Body of pancreas (tissue), 4 donors: ENCODE results near the gene SPEM3. TPM values are rescaled to one million over a fixed set of nuclear protein-coding genes. Genes with fewer than 3 reads are reported as not detected.

Experiments
- ATAC-seq: fragments of 150-250 bp; one replicate; pipeline ENCODE4 v1.9.1; 2016
- DNase-seq, 4 donors: peaks; one replicate each; pipeline ENCODE4 v3.0.0-alpha.2; 2019
- H3K27ac ChIP-seq, 4 donors: fragments of 200-600 bp; sonication (generic); 1 replicate in 3 of 4; 2 replicates in 1 of 4; pipeline versions ENCODE4 v1.5.1 to v1.6.1; 2016 to 2019; ENCODE audit warnings: mild to moderate bottlenecking in 1 of 4, mixed read lengths in 1 of 4, moderate library complexity in 1 of 4
- H3K27me3 ChIP-seq, 2 donors: fragments of 200-600 bp; sonication (generic); one replicate each; pipeline ENCODE4 v1.6.0; 2016; ENCODE audit warnings: mild to moderate bottlenecking in 1 of 2
- H3K36me3 ChIP-seq, 2 donors: fragments of 200-600 bp; sonication (generic); replicated peaks in 1 of 2; 2 replicates each; pipeline ENCODE4 v1.5.1; 2016; ENCODE audit warnings: low read depth in 2 of 2; ENCODE audit not compliant: insufficient read depth in 1 of 2
- H3K4me1 ChIP-seq: fragments of 200-600 bp; sonication (generic); one replicate; pipeline ENCODE4 v1.6.0; 2016
- H3K4me3 ChIP-seq, 2 donors: fragments of 200-600 bp; sonication (generic); 1 replicate in 1 of 2; 2 replicates in 1 of 2; pipeline ENCODE4 v1.5.1; 2016 to 2019
- H3K9me3 ChIP-seq, 3 donors: fragments of 200-600 bp; sonication (generic); 1 replicate in 2 of 3; 2 replicates in 1 of 3; pipeline ENCODE4 v1.5.1; 2016
- POLR2A ChIP-seq, 3 donors: fragments of 450-650 bp; IDR thresholded peaks; one replicate each; pipeline ENCODE4 v1.6.1; 2016; ENCODE audit warnings: antibody characterized with exemption in 3 of 3, mild to moderate bottlenecking in 2 of 3
- WGBS, 2 donors: methylation state at CpG; one replicate each; pipeline ENCODE4 v1.1.5; 2017; 5-methylcytosine and 5-hydroxymethylcytosine counted together
- intact Hi-C: fragments of 100-400 bp; cut with DNase I; formaldehyde crosslinking; loops from one replicate; pipeline ENCODE4 v1.15.1; 2023
- total RNA-seq, 2 donors: library from RNA; depleted of rRNA; stranded (reverse); fragments of >200 nt; gene quantifications; one replicate each; pipeline ENCODE4 v1.1.0, GENCODE V29; 2016
- TF ChIP-seq, protein P1 (sequence below), 7 experiments: fragments of 450-650 bp in 4 of 7; fragments of 200-600 bp in 3 of 7; sonication (generic) in 3 of 7; IDR thresholded peaks; one replicate each; pipeline ENCODE4 v1.5.1; 2016 to 2019; ENCODE audit warnings: antibody characterized with exemption in 7 of 7

SPEM3 gene
- total RNA-seq, 2 donors from 2014 or later: not detected

DNA sequence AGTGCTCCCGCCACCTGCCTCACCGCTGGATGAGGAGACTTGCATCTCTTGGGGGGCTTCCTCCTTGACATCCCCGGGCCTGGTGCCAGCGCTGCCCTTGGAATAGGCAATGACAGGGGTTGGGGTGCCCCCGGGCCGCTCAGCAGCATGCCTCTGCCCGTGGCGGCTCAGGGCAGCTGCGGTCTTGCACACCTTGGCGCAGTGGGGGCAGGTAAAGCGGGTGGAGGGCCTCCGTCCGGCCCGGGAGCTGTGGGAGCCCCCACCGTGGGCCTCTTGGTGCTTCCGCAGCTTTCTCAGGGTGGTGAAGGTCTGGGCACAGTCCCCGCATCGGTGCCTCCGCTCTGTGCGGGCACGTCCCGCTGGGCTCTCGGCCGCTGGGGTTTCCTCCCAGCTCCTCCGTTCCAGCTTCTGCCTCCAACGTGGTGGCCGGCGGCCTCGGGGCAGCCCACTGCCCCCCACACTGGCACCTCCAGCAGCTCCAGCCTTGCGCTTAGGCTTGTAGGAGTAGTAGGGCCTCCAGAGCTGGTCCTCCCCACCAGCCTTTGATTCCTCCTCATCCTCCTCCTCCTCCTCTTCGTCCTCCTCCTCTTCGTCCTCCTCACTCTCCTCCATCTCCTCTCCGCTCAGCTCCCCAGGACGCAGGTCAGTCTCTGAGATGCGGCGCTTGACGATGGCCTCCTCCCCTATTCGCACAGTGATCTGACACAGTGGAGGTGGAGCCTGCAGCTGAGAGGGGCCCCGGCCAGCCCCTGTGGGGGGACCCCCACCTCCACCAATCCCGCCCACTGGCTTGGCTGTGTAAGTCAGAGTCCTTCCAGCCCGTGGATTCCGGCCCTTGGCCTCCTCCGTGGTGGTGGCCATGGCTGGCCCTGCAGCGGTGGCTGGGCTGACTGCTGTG is 34.1 kb downstream of the SPEM3 start:
- H3K27ac ChIP-seq: no peak overlapping the region
- H3K9me3 ChIP-seq: no peaks in the 10 kb centered on the region
- no peak for DNase-seq
- no peaks in the 10 kb centered on the region for H3K27me3 ChIP-seq
- H3K36me3 ChIP-seq: peaks cover 0 to 7% of the 10 kb centered on the region in 2 donors
- peaks cover 19% of the 10 kb centered on the region for H3K4me1 ChIP-seq
- ATAC-seq: no peak
- WGBS, 2 donors: 91 to 97% methylated on average over 24 to 31 of the region's 44 CpGs
- TF ChIP-seq, protein P1, sequence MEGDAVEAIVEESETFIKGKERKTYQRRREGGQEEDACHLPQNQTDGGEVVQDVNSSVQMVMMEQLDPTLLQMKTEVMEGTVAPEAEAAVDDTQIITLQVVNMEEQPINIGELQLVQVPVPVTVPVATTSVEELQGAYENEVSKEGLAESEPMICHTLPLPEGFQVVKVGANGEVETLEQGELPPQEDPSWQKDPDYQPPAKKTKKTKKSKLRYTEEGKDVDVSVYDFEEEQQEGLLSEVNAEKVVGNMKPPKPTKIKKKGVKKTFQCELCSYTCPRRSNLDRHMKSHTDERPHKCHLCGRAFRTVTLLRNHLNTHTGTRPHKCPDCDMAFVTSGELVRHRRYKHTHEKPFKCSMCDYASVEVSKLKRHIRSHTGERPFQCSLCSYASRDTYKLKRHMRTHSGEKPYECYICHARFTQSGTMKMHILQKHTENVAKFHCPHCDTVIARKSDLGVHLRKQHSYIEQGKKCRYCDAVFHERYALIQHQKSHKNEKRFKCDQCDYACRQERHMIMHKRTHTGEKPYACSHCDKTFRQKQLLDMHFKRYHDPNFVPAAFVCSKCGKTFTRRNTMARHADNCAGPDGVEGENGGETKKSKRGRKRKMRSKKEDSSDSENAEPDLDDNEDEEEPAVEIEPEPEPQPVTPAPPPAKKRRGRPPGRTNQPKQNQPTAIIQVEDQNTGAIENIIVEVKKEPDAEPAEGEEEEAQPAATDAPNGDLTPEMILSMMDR (IDR thresholded peaks at IDR 0.05): no peak
- no peak for TF ChIP-seq POLR2A (IDR thresholded peaks at IDR 0.05)
- intact Hi-C loops: no loop called here
- H3K4me3 ChIP-seq: no peak overlapping the region

DNA sequence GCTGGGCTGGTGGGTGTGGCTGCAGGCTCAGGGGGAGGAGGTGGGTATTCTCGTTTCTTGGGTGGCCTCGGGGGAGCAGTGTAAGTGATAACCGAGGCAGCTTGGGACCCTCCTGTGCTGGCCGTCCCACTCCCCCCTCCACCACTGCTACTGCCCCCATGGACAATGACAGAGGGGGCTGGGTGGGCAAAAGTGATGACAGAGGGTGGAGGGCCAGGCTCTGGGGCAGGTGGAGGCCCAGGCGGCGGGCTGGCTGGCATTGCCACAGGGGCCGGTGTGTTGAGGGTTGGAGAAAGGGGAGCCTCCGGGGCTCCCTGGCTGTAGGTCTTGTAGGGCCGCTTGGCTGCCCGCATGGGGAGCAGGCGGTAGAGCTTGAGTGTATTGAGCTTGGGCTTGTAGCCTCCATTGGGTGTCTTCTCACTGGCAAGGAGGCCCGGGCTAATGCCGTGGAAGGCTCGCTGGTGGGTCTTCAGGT is 34.8 kb downstream of the SPEM3 start:
- no peak for TF ChIP-seq POLR2A (IDR thresholded peaks at IDR 0.05)
- ATAC-seq: no peak
- peaks cover 0 to 7% of the 10 kb centered on the region in 2 donors for H3K36me3 ChIP-seq

DNA sequence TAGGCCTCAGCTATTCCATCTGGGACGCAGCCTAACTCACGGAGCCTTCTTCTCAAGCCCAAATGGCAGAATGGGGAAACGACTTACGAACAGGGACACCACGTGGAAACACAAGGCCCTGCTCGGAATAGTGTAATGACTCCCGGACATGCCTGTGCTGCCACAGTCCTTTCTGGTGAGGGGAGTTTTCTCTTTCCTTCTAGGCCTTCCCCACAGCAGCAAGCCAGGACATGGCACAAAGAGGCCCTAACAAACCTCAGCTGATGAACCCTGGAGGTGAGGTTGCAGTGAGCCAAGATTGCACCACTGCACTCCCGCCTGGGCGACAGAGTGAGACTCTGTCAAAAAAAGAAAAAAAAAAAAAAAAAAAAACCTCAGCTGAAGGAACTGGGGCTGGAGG is 35.4 kb downstream of the SPEM3 start:
- TF ChIP-seq POLR2A (IDR thresholded peaks at IDR 0.05): no peak
- TF ChIP-seq, protein P1 (IDR thresholded peaks at IDR 0.05): no peak
- no peak overlapping the region for H3K27ac ChIP-seq
- H3K4me3 ChIP-seq: no peak overlapping the region
- peaks cover 30% of the 10 kb centered on the region for H3K4me1 ChIP-seq
- H3K27me3 ChIP-seq: no peaks in the 10 kb centered on the region
- intact Hi-C loops: no loop called here
- no peak for DNase-seq
- WGBS, 2 donors: 94 to 96% methylated on average over 7 to 9 of the region's 9 CpGs
- peaks cover 0 to 7% of the 10 kb centered on the region in 2 donors for H3K36me3 ChIP-seq
- ATAC-seq: no peak
- no peaks in the 10 kb centered on the region for H3K9me3 ChIP-seq

More for the DNA sequence above, 34.8 kb downstream of the SPEM3 start:
- H3K4me3 ChIP-seq: no peak overlapping the region
- intact Hi-C loops: no loop called here
- peaks cover 24% of the 10 kb centered on the region for H3K4me1 ChIP-seq
- DNase-seq: no peak
- H3K9me3 ChIP-seq: no peaks in the 10 kb centered on the region
- no peaks in the 10 kb centered on the region for H3K27me3 ChIP-seq
- no peak overlapping the region for H3K27ac ChIP-seq
- 85 to 90% methylated on average over 8 to 14 of the region's 14 CpGs for WGBS, 2 donors

DNA sequence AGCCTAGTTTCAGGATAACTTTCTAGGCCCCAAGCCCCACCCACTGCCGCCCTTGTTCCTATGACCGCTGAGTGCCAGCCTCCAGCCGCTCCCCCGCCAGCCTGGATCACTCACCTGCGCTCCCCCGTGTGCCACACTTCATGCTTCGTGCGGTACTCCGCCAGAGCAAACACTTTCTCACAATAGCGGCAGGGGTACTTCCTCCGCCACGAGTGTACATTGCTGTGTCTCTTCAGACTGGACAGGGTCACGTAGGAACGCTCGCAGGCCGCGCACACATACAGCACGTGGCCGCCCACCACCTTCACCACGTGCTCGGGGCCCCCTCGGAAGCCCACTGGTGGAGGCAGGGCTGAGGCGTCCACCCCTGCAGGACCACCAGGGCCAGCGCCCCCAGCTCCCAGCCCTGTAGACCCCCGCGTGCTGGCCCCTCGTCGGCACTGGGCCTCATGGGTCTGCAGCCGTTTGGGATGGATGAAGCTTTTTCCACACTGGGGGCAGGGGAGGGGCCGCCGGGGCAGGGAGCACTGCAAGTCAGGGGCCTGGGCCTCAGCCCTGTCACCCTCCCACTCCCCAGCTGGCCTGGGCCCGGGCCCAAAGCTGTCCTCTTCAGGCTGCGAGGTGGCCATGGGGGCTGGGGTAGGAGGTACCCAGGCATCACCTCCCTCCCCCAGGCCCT is 37.1 kb downstream of the SPEM3 start:
- Histone ChIP-seq H3K36me3 (peaks cover 0 to 7% of the 10 kb centered on the region in 2 donors), H3K4me3 (no peak overlapping the region), H3K4me1 (peaks cover 47% of the 10 kb centered on the region), H3K27ac (peak overlapping the region in 2 of 4 donors; percentile 32 to 53), H3K9me3 (no peaks in the 10 kb centered on the region), H3K27me3 (no peaks in the 10 kb centered on the region)
- DNase-seq (no peak), ATAC-seq (no peak)
- intact Hi-C loops: no loop called here
- TF ChIP-seq POLR2A (IDR thresholded peaks at IDR 0.05): no peak
- TF ChIP-seq, protein P1 (IDR thresholded peaks at IDR 0.05): no peak
- WGBS, 2 donors: 90 to 96% methylated on average over 23 to 29 of the region's 33 CpGs

DNA sequence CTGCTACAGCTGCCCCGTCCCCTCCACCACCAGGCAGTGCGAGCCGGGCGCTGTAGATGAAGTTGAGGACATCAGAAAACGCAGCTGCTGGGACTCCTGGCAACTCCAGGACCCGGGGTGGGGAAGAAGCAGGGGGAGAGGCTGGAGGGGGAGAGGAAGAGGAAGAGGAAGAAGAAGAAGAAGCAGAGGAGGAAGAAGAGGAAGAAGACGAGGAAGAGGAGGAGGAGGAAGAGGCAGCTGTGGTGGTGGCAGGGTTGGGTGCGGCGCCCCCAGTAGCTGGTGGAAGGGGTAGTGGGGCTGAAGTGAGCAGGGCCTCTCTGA is 37.6 kb downstream of the SPEM3 start:
- TF ChIP-seq, protein P1 (IDR thresholded peaks at IDR 0.05): no peak
- TF ChIP-seq POLR2A (IDR thresholded peaks at IDR 0.05): no peak
- no peak for ATAC-seq
- Histone ChIP-seq H3K4me1 (peaks cover 52% of the 10 kb centered on the region), H3K4me3 (no peak overlapping the region), H3K27me3 (no peaks in the 10 kb centered on the region), H3K36me3 (peaks cover 0 to 7% of the 10 kb centered on the region in 2 donors), H3K9me3 (no peaks in the 10 kb centered on the region), H3K27ac (peak overlapping the region in 2 of 4 donors; percentile 32 to 53)
- no peak for DNase-seq
- intact Hi-C loops: no loop called here
- WGBS, 2 donors: 84 to 87% methylated on average over 9 of the region's 9 CpGs
